Right cardiac atrium (tissue), 5 donors: ENCODE results near the gene MAN1A1. TPM values are rescaled to one million over a fixed set of nuclear protein-coding genes. Genes with fewer than 3 reads are reported as not detected.
"Not testable (repeated sequence)": the region's sequence is repeated elsewhere in the genome, so short reads cannot be mapped to it uniquely, and the experiment has no call there.

Experiments used
- ATAC-seq, 2 donors: fragments of 200-7000 bp; cut with Tn5 transposase; one replicate each; pipeline versions ENCODE4 v1.8.0 to v1.9.1; 2020; ENCODE audit warnings: moderate library complexity in 2 of 2, mild to moderate bottlenecking in 1 of 2
- DNase-seq, 3 donors: peaks; one replicate each; pipeline ENCODE4 v3.0.0-alpha.2; 2020
- H3K27ac ChIP-seq: one replicate; pipeline ENCODE4 v1.5.1; 2013; ENCODE audit warnings: mild to moderate bottlenecking, low read length, control low read depth, moderate library complexity
- H3K27me3 ChIP-seq: one replicate; pipeline ENCODE4 v1.6.1; 2013; ENCODE audit not compliant: control insufficient read depth, insufficient read depth
- H3K4me1 ChIP-seq: one replicate; pipeline ENCODE4 v1.6.1; 2013; ENCODE audit warnings: low read length; ENCODE audit not compliant: control insufficient read depth, insufficient read depth
- H3K4me3 ChIP-seq: one replicate; pipeline ENCODE4 v1.5.1; 2013; ENCODE audit warnings: low read length, control low read depth
- H3K9me3 ChIP-seq: one replicate; pipeline ENCODE4 v1.6.1; 2013; ENCODE audit warnings: low read length; ENCODE audit not compliant: control insufficient read depth
- WGBS: extraction: QIAGEN DNeasy Blood & Tissue Kit; methylation state at CpG from one replicate; pipeline ENCODE4 v1.1.7; 2013; 5-methylcytosine and 5-hydroxymethylcytosine counted together
- intact Hi-C, 4 donors: fragments of 100-400 bp; cut with DNase I; formaldehyde crosslinking; loops; one replicate each; pipeline versions ENCODE4 v1.11.0 to v1.14.0; 2022 to 2023
- long read RNA-seq, 4 donors: library from polyadenylated mRNA; unstranded; transcript quantifications; one replicate each; pipeline ENCODE4 v2.0.0, GENCODE V29; 2020 to 2021
- polyA plus RNA-seq: library from polyadenylated mRNA; stranded (reverse); fragments of 200-250 nt; gene quantifications from one replicate; pipeline ENCODE4 v1.2.3, GENCODE V29; 2013
- total RNA-seq, 4 donors: library from RNA; stranded (reverse); fragmentation: NEBNext Ultra II Directional; extraction: Animal tissue kit (Norgen Biotek cat#: 25700); gene quantifications; one replicate each; pipeline ENCODE4 v1.2.1, GENCODE V29; 2021
- donor health status: healthy with polysubstance abuse.
- donor health status: DM: no; HTN: yes; CAD: no.
- donor health status: DM: no; HTN: no; CAD: no.
- donor health status: DM: no; HTN: yes; CAD: no; lungs with severe emphysema.
- donor health status: DM: yes; HTN: yes; CAD: no.

The MAN1A1 gene
- total RNA-seq (10 to 100 TPM; 14.1 to 29.7 (median 22.7) TPM), polyA plus RNA-seq (11.6 TPM)
- long read RNA-seq, donor 1, full-length matches to known transcripts = 5 of 13 reads
- long read RNA-seq, donor 1, partial matches to known transcripts = 7 of 13 reads
- long read RNA-seq, donor 1, other reads (novel, unspliced or antisense) = 1 of 13 reads
- long read RNA-seq, donor 2, full-length matches to known transcripts = 8 of 11 reads
- long read RNA-seq, donor 2, partial matches to known transcripts = 3 of 11 reads
- long read RNA-seq, donor 2, other reads (novel, unspliced or antisense) = 0 of 11 reads
- long read RNA-seq, donor 3, partial matches to known transcripts = 5 of 11 reads
- long read RNA-seq, donor 3, other reads (novel, unspliced or antisense) = 6 of 11 reads
- long read RNA-seq, donor 4, full-length matches to known transcripts = 5 of 8 reads
- long read RNA-seq, donor 4, partial matches to known transcripts = 3 of 8 reads
- long read RNA-seq, donor 4, other reads (novel, unspliced or antisense) = 0 of 8 reads

GRCh38 chr6:119349361-119350201 lies at the start of gene MAN1A1:
TSS of gene MAN1A1 (minus strand) at chr6:119349761. CDS start at chr6:119349065, 696 bp downstream.
- H3K4me3 ChIP-seq = peak within 1 kb of the TSS; percentile 81
- intact Hi-C loops = no loop called here
- no peaks in the 10 kb centered on the region for H3K9me3 ChIP-seq
- WGBS = under 1% methylated on average over 103 of the region's 103 CpGs
- peak; percentile 91 to 97 (median 96) for DNase-seq
- no peaks in the 10 kb centered on the region for H3K4me1 ChIP-seq
- H3K27me3 ChIP-seq = no peaks in the 10 kb centered on the region
- peak within 1 kb of the TSS; percentile 92 for H3K27ac ChIP-seq
- peak; percentile 97 to 98 for ATAC-seq

- DNase-seq (no peak), ATAC-seq (no peak)
- Histone ChIP-seq H3K4me3 (no peak overlapping the region), H3K4me1 (no peaks in the 10 kb centered on the region), H3K9me3 (no peaks in the 10 kb centered on the region), H3K27ac (no peak overlapping the region), H3K27me3 (no peaks in the 10 kb centered on the region)
- WGBS = 77% methylated on average over 2 of the region's 2 CpGs
- intact Hi-C loops = no loop called here
These were observed 45.6 kb upstream of the MAN1A1 start for GRCh38 chr6:119395192-119395591.

GRCh38 chr6:119390247-119390793 lies 40.8 kb upstream of the MAN1A1 start:
- DNase-seq = no peak
- ATAC-seq = no peak
- intact Hi-C loops = no loop called here
- no peak overlapping the region for H3K4me3 ChIP-seq
- H3K27me3 ChIP-seq = no peaks in the 10 kb centered on the region
- H3K9me3 ChIP-seq = no peaks in the 10 kb centered on the region
- no peaks in the 10 kb centered on the region for H3K4me1 ChIP-seq
- no peak overlapping the region for H3K27ac ChIP-seq

GRCh38 chr6:119385994-119386393 lies 36.4 kb upstream of the MAN1A1 start:
- WGBS = 98% methylated on average over 1 of the region's 1 CpG
- Histone ChIP-seq H3K4me3 (no peak overlapping the region), H3K27me3 (no peaks in the 10 kb centered on the region), H3K4me1 (no peaks in the 10 kb centered on the region), H3K27ac (no peak overlapping the region), H3K9me3 (no peaks in the 10 kb centered on the region)
- DNase-seq (no peak), ATAC-seq (no peak)
- intact Hi-C loops = no loop called here

DNA sequence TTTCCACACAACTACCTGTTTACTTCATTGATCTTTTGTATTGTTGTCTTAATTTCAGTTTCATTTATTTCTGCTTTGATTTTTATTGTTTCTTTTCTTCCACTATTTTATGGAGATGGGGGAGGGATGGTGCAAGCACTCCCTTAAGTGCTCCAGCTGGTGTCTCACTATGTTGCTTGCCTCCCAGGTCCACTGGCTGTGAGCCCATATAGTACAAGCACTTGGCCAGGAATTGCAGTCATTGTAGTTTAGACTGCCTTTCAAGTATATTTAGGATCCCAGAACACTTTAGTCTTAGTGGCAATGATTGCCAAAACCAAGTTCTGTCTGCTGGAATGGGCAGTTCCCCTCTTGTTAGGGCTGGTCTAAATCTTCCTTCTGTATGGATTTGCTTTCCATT lies 34.9 kb upstream of the MAN1A1 start:
- H3K27ac ChIP-seq = no peak overlapping the region
- ATAC-seq = no peak
- H3K27me3 ChIP-seq = no peaks in the 10 kb centered on the region
- no peak for DNase-seq
- intact Hi-C loops = no loop called here
- H3K4me3 ChIP-seq = no peak overlapping the region
- H3K4me1 ChIP-seq = no peaks in the 10 kb centered on the region
- no peaks in the 10 kb centered on the region for H3K9me3 ChIP-seq

- no peak for ATAC-seq
- Histone ChIP-seq H3K4me1 (no peaks in the 10 kb centered on the region), H3K9me3 (no peaks in the 10 kb centered on the region), H3K27me3 (no peaks in the 10 kb centered on the region), H3K4me3 (no peak overlapping the region), H3K27ac (no peak overlapping the region)
- intact Hi-C loops = no loop called here
- no peak for DNase-seq
These were observed 30.2 kb upstream of the MAN1A1 start for GRCh38 chr6:119379809-119380208.

DNA sequence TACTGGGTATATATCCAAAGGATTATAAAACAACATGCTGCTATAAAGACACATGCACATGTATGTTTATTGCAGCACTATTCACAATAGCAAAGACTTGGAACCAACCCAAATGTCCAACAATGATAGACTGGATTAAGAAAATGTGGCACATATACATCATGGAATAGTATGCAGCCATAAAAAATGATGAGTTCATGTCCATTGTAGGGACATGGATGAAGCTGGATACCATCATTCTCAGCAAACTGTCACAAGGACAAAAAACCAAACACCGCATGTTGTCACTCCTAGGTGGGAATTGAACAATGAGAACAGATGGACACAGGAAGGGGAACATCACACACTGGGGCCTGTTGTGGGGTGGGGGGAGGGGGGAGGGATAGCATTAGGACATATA lies 27.5 kb upstream of the MAN1A1 start:
- 96% methylated on average over 1 of the region's 1 CpG for WGBS
- H3K27me3 ChIP-seq, DNase-seq, ATAC-seq, H3K4me1 ChIP-seq, intact Hi-C loops, H3K27ac ChIP-seq, H3K4me3 ChIP-seq, H3K9me3 ChIP-seq: not testable (repeated sequence)

- DNase-seq (no peak), ATAC-seq (no peak)
- peaks cover 2% of the 10 kb centered on the region for H3K4me1 ChIP-seq
- H3K9me3 ChIP-seq = no peaks in the 10 kb centered on the region
- H3K27me3 ChIP-seq = no peaks in the 10 kb centered on the region
- no peak overlapping the region for H3K27ac ChIP-seq
- intact Hi-C loops = no loop called here
- no peak overlapping the region for H3K4me3 ChIP-seq
- WGBS = 92% methylated on average over 3 of the region's 3 CpGs
These were observed 20.5 kb upstream of the MAN1A1 start for GRCh38 chr6:119370080-119370479.

- ATAC-seq (no peak), DNase-seq (peak in 1 of 3 donors; percentile 22)
- intact Hi-C loops = loop anchor here in 1 of 4 donors (10.0 kb wide), 1 partner anchor 136 kb away; no protein-coding TSS in a partner anchor
- Histone ChIP-seq H3K4me3 (no peak overlapping the region), H3K27me3 (no peaks in the 10 kb centered on the region), H3K27ac (no peak overlapping the region), H3K9me3 (no peaks in the 10 kb centered on the region), H3K4me1 (peaks cover 2% of the 10 kb centered on the region)
- 91% methylated on average over 6 of the region's 6 CpGs for WGBS
These were observed 19.4 kb upstream of the MAN1A1 start for GRCh38 chr6:119368921-119369320.

DNA sequence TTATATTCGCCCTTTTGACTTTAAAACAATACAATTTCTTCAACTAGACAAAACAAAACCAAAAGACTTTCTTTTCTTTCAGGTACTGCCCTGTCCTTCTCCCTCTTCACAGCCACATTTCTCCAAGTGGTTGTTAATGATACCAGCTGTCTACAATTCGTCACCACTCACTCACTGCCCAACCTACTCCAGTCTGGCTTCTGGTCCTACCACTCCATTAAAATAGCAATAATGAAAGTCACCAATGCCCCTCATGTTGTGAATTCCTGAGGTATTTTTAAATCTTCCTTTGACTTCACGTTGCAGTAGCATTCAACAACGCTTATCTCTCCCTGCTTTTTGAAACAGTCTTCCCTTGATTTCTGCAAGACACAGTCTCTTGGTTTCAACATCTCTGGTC lies 11.6 kb upstream of the MAN1A1 start:
- Histone ChIP-seq H3K27me3 (no peaks in the 10 kb centered on the region), H3K27ac (no peak overlapping the region), H3K4me1 (no peaks in the 10 kb centered on the region), H3K4me3 (no peak overlapping the region), H3K9me3 (no peaks in the 10 kb centered on the region)
- peak in 1 of 2 donors; percentile 79 for ATAC-seq
- DNase-seq = no peak
- intact Hi-C loops = loop anchor here in 1 of 4 donors (10.0 kb wide), 1 partner anchor 144 kb away; no protein-coding TSS in a partner anchor
- WGBS = 74% methylated on average over 4 of the region's 4 CpGs
